GM19467 (cell line): Measurements from ENCODE around the gene DEFB132.
A peak's percentile ranks its signal among the peaks of the same experiment; 100 is the strongest.

ENCODE experiments used
- ATAC-seq: cut with Tn5 transposase; IDR thresholded peaks from one replicate; pipeline ENCODE4 v1.9.1; 2021; ENCODE audit warnings: mild to moderate bottlenecking, moderate library complexity; ENCODE audit not compliant: unreplicated experiment

Gene DEFB132

DNA sequence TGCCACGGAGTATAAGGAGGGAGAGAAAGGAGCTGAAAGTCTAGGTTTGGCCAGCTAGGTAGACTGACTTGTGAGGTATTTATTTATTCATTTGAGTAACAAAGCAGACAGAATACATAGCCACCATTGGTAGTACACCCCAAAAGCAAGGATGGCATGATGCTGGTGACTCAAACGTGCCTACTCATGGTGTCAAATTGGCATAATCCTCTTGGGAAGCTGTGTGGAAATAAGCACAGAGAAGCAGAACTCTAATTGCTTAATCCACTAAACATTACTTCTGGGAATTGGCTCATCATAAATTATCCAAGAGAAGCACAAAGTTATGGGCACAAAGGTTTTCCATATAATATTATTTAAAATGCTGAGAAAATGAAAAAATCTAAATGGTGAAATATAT lies 2.5 kb downstream of the DEFB132 start:
- ATAC-seq: no peak

DNA sequence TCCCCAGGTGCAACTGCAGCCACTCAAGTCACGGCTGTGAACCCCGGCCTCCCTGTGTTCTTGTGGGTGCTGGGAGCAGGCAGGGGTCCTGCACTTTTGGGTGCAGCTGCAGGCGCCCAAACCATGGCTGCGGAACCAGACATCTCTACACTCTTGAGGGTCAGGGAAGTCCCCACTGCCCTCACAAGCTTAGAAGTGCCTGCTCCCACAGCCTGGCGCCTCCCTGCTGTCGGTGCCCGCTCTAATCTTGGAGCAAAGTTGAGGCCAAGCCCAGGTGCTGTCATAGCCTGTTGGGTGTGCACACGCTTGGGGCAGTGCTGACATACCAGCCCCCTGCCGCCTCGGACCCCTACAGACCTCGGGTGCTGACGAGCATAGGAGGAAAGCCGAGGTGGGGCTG lies 6.2 kb downstream of the DEFB132 start:
- no peak for ATAC-seq

GRCh38 chr20:266596-267562 lies 9.4 kb downstream of the DEFB132 start:
- peak; percentile 91 for ATAC-seq

GRCh38 chr20:270517-270916 lies 13.0 kb downstream of the DEFB132 start:
- ATAC-seq: no peak

GRCh38 chr20:271069-271468 lies 13.5 kb downstream of the DEFB132 start:
- ATAC-seq: no peak

DNA sequence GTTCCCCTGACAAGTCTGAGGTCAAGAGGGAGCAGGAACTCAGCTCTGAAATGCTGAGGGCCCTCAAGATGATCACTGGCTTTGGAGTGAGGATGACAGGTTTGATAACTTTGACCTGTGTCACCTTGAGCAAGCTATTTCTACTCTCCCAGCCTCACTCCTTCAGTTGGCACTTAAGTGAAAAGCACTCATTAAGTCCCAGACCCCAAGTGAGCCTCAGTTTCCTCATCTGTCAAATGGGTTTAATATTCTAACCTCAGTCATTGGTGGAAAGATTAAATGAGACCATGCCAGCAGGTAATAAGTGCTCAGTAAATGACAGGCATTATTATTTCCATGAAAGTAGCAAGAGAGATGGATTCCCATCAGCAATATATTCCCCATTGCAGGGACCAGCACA lies 14.0 kb downstream of the DEFB132 start:
- ATAC-seq: no peak

- no peak for ATAC-seq
Measured at GRCh38 chr20:272718-273117, 15.2 kb downstream of the DEFB132 start.

GRCh38 chr20:273884-274283 lies 16.4 kb downstream of the DEFB132 start:
- ATAC-seq: no peak

- no peak for ATAC-seq
Measured at GRCh38 chr20:275791-276190, 18.3 kb downstream of the DEFB132 start.

DNA sequence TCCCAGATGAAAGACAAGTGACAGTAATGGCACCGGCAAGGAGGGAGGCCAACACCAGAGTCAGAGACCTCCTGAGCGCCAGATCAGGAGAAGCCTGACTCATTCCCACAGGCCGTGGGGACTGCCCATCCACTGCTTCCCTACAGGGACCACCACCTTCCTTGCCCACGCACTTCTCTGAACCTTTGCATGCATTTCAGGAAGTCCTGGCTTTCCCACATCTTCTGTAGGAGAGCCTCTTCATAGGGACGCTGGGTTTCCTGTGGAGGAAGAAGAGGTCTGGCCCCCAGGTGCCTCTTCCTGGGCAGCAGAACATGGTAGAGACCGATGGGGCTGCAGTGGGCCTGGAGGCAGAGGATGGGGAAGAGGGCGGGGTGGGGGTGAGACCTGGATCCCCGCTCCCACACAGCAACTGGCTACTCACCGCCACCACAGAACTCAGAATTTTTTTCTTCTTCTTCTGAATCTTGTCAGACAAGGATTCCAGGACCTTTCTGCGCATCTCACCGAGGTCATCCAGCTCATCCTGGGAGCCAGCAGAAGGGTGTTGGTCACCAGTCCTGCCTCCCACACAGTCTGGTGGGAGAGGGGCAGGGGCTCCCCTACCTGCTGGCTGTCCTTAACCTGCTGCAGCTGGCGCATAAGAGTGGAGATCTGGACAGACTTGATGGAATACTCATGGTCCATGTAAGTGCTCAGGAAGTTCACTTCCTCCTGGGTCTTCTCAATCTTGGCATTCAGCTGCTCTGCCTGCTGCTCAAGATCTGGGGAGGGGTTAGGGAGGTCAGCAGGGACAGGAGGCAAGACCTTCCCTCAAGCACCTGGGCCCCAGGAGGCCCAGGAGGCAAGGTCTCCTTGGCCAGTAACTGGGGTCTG lies 19.3 kb downstream of the DEFB132 start:
- ATAC-seq: no peak

GRCh38 chr20:277496-277781 lies 19.9 kb downstream of the DEFB132 start:
- ATAC-seq: no peak

DNA sequence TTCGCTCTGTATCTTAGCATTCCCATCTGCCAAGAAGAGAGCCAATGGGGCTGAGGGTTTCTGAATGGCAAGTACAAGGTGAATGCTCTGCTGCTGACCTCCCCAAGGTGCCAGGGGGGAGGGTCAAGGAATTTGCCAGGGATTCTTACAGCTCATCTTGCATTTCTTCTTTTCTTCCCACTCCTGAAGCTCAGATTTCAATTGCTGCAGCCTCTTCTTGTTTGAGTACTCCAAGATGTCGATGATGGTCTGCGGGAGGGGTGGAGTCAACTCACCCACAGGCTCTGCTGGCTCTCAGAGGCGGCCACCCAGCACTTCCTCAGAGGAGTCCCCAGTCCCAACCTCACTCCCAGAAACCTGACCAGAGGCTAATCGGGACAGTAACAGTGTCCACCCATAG lies 20.7 kb downstream of the DEFB132 start:
- no peak for ATAC-seq

GRCh38 chr20:278607-279571 lies 21.4 kb downstream of the DEFB132 start:
- no peak for ATAC-seq

- ATAC-seq: no peak
Measured at GRCh38 chr20:284172-284571, 26.6 kb downstream of the DEFB132 start.

GRCh38 chr20:286508-286907 lies 29.0 kb downstream of the DEFB132 start:
- ATAC-seq: no peak

- no peak for ATAC-seq
Measured at GRCh38 chr20:288956-289692, 31.6 kb downstream of the DEFB132 start.

DNA sequence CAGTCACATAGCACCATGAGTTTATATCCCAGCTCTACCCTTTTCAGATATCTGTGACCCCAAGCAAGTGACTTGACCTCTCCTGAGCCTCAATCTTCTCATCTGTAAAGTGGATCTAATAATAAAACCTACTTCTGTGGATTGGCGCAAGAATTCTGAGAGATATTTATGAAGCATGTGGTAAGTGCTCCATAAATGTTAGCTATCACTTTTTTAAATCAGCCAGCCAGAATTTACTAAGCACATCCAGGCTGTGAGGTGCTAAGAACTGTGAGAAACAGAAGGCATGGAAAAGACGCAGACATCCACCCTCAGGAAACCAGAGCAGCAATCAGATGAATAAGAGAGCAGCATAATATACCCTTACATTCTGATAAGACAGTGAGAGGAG lies 32.2 kb downstream of the DEFB132 start:
- no peak for ATAC-seq

DNA sequence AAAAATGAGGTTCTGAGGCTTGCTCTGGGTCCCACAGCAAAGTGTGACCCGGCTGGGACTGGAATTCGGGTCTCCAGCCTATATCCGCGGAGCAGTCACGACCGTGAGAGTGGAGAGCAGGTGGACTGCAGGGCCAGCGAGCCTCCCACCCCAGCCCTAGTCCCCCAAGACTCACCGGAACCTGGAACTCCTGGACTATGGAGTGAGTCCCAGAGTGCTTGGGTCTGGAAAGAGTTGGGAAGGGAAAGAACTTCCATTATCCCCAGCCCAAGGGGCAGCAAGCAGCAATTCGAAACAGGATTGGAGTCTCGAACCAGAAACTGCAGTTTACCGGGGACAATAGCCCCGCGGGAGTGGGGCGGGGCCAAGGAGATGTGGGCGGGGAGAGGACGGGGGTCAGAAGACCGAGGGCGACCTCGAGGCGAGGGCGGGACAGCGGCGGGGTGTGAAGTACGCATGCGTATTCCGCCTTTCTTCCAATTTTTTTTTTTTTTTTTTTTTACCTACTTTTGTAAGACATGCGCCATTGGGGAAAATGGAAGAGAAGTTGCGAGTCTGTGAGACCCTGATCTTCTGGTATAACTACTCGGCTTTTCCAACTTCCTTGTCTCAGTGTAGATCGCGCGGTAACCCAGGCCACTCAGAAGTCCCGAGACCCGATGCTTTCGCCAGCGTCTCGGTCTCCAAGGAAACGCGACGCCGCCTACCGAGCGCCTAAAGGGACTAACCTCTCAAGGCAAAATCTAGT lies 32.7 kb downstream of the DEFB132 start, which contains the start of gene C20orf96:
TSS of gene C20orf96 (minus strand) at position 667 of the 748 bp plus-strand sequence. CDS start at position 527, 140 bp downstream.
- peak; percentile 83 for ATAC-seq

GRCh38 chr20:294602-295001 lies 37.1 kb downstream of the DEFB132 start:
- ATAC-seq: no peak
